Astrocyte (in vitro differentiated cells and primary cell): ENCODE data around the gene FDX2. TPM values are rescaled to one million over a fixed set of nuclear protein-coding genes. Genes with fewer than 3 reads are reported as not detected.

ENCODE experiments used
- DNase-seq: peaks from one replicate; pipeline ENCODE4 v3.0.0-alpha.2; 2010; ENCODE audit warnings: low read depth
- FAIRE-seq: peaks from 2 replicates; lab custom pipeline; 2011; peaks lifted over from hg19 to GRCh38; lab: Jason Lieb, UNC
- H2AFZ ChIP-seq: 2 replicates; pipeline ENCODE4 v1.6.0; 2012; ENCODE audit warnings: low read depth, low read length, inconsistent platforms
- H3K27ac ChIP-seq: 2 replicates; pipeline ENCODE4 v1.5.1; 2011; ENCODE audit warnings: low read depth, low read length, inconsistent platforms
- H3K27me3 ChIP-seq: 2 replicates; pipeline ENCODE4 v1.6.0; 2011; ENCODE audit warnings: low read length, inconsistent platforms; ENCODE audit not compliant: insufficient read depth
- H3K36me3 ChIP-seq: 2 replicates; pipeline ENCODE4 v1.5.1; 2011; ENCODE audit warnings: low read length, inconsistent platforms; ENCODE audit not compliant: insufficient read depth
- H3K4me1 ChIP-seq: 2 replicates; pipeline ENCODE4 v1.5.1; 2011; ENCODE audit warnings: low read length, inconsistent platforms; ENCODE audit not compliant: insufficient read depth
- H3K4me2 ChIP-seq: 2 replicates; pipeline ENCODE4 v1.6.0; 2012; ENCODE audit warnings: low read length, inconsistent platforms
- H3K4me3 ChIP-seq: 2 replicates; pipeline ENCODE4 v1.5.1; 2011; ENCODE audit warnings: low read depth, mild to moderate bottlenecking, low read length, inconsistent platforms; ENCODE audit not compliant: insufficient read depth
- H3K79me2 ChIP-seq: 2 replicates; pipeline ENCODE4 v1.6.0; 2012; ENCODE audit warnings: mild to moderate bottlenecking, low read length, inconsistent platforms; ENCODE audit not compliant: insufficient read depth
- H3K9ac ChIP-seq: 2 replicates; pipeline ENCODE4 v1.6.0; 2012; ENCODE audit warnings: mild to moderate bottlenecking, low read length, inconsistent platforms
- H3K9me3 ChIP-seq: 2 replicates; pipeline ENCODE4 v1.5.1; 2012; ENCODE audit warnings: low read depth, mild to moderate bottlenecking, low read length, inconsistent platforms; ENCODE audit not compliant: insufficient read depth
- H4K20me1 ChIP-seq: 2 replicates; pipeline ENCODE4 v1.6.0; 2012; ENCODE audit warnings: low read length, inconsistent platforms; ENCODE audit not compliant: insufficient read depth
- H3K27ac Mint-ChIP-seq: one replicate; pipeline ENCODE4 v1.8.0; 2021; ENCODE audit warnings: mild to moderate bottlenecking, mixed read lengths; ENCODE audit not compliant: unreplicated experiment
- H3K27me3 Mint-ChIP-seq: one replicate; pipeline ENCODE4 v1.8.0; 2021; ENCODE audit warnings: low read depth, mixed read lengths; ENCODE audit not compliant: unreplicated experiment
- H3K36me3 Mint-ChIP-seq: one replicate; pipeline ENCODE4 v1.8.0; 2021; ENCODE audit warnings: low read depth, mixed read lengths; ENCODE audit not compliant: unreplicated experiment
- H3K4me1 Mint-ChIP-seq: one replicate; pipeline ENCODE4 v1.8.0; 2021; ENCODE audit warnings: low read depth, mixed read lengths; ENCODE audit not compliant: unreplicated experiment
- H3K4me3 Mint-ChIP-seq: one replicate; pipeline ENCODE4 v1.8.0; 2021; ENCODE audit warnings: mild to moderate bottlenecking, moderate library complexity, mixed read lengths; ENCODE audit not compliant: unreplicated experiment
- H3K9me3 Mint-ChIP-seq: one replicate; pipeline ENCODE4 v1.8.0; 2021; ENCODE audit warnings: mild to moderate bottlenecking, mixed read lengths; ENCODE audit not compliant: unreplicated experiment
- CTCF ChIP-seq: IDR thresholded peaks from 2 replicates; pipeline ENCODE4 v1.5.1; 2011; ENCODE audit warnings: low read depth, mild to moderate bottlenecking, inconsistent platforms, low read length, moderate library complexity; ENCODE audit not compliant: insufficient read depth
- EZH2 ChIP-seq: IDR thresholded peaks from 2 replicates; pipeline ENCODE4 v1.6.1; 2012; ENCODE audit warnings: mild to moderate bottlenecking, low read length, inconsistent platforms; ENCODE audit not compliant: insufficient read depth
- total RNA-seq: library from RNA; stranded (reverse); gene quantifications from 2 replicates; pipeline ENCODE4 v1.2.1, GENCODE V29; 2021

FDX2 gene
- total RNA-seq, 1 donor from 2014 or later: 24.4 TPM

- no peak for FAIRE-seq
These were observed 27.7 kb upstream of the FDX2 start for GRCh38 chr19:10343495-10343894.

GRCh38 chr19:10339977-10340376 lies 24.2 kb upstream of the FDX2 start:
- H3K4me3 Mint-ChIP-seq: no peak overlapping the region
- peaks cover 3% of the 10 kb centered on the region for H3K4me1 ChIP-seq
- H3K27me3 Mint-ChIP-seq: peaks cover 11% of the 10 kb centered on the region
- H3K4me3 ChIP-seq: no peak overlapping the region
- TF ChIP-seq CTCF: no peak
- no peak for TF ChIP-seq EZH2
- DNase-seq (no peak), FAIRE-seq (no peak)
- no peaks in the 10 kb centered on the region for H3K9me3 Mint-ChIP-seq
- no peaks in the 10 kb centered on the region for H3K36me3 ChIP-seq
- H3K4me2 ChIP-seq: no peak overlapping the region
- H3K27ac ChIP-seq: no peak overlapping the region
- no peak overlapping the region for H3K27ac Mint-ChIP-seq
- no peaks in the 10 kb centered on the region for H3K4me1 Mint-ChIP-seq
- no peaks in the 10 kb centered on the region for H4K20me1 ChIP-seq
- no peaks in the 10 kb centered on the region for H3K27me3 ChIP-seq
- H3K9ac ChIP-seq: no peak overlapping the region
- no peak overlapping the region for H2AFZ ChIP-seq
- no peaks in the 10 kb centered on the region for H3K36me3 Mint-ChIP-seq
- H3K9me3 ChIP-seq: no peaks in the 10 kb centered on the region
- H3K79me2 ChIP-seq: no peaks in the 10 kb centered on the region

More at GRCh38 chr19:10343495-10343894, 27.7 kb upstream of the FDX2 start:
- peaks cover 9% of the 10 kb centered on the region for H3K27me3 Mint-ChIP-seq
- no peaks in the 10 kb centered on the region for H3K9me3 Mint-ChIP-seq
- Histone ChIP-seq H3K4me2 (no peak overlapping the region), H3K4me3 (no peak overlapping the region), H4K20me1 (no peaks in the 10 kb centered on the region), H3K27me3 (no peaks in the 10 kb centered on the region), H3K4me1 (peaks cover 3% of the 10 kb centered on the region), H2AFZ (no peak overlapping the region), H3K36me3 (no peaks in the 10 kb centered on the region), H3K79me2 (no peaks in the 10 kb centered on the region), H3K9me3 (no peaks in the 10 kb centered on the region), H3K9ac (no peak overlapping the region), H3K27ac (no peak overlapping the region)
- H3K4me3 Mint-ChIP-seq: no peak overlapping the region
- H3K4me1 Mint-ChIP-seq: no peaks in the 10 kb centered on the region
- no peaks in the 10 kb centered on the region for H3K36me3 Mint-ChIP-seq
- no peak overlapping the region for H3K27ac Mint-ChIP-seq
- no peak for DNase-seq
- TF ChIP-seq EZH2 (no peak), CTCF (no peak)

- Histone ChIP-seq H3K27me3 (no peaks in the 10 kb centered on the region), H3K4me2 (no peak within 1 kb of the TSS), H2AFZ (peak within 1 kb of the TSS; percentile 4), H3K27ac (no peak within 1 kb of the TSS), H3K9ac (no peak within 1 kb of the TSS), H3K4me1 (peaks cover 2% of the 10 kb centered on the region), H3K36me3 (no peaks in the 10 kb centered on the region), H4K20me1 (no peaks in the 10 kb centered on the region), H3K9me3 (no peaks in the 10 kb centered on the region), H3K4me3 (no peak within 1 kb of the TSS), H3K79me2 (no peaks in the 10 kb centered on the region)
- no peak for FAIRE-seq
- DNase-seq: no peak
- Mint-ChIP-seq H3K4me1 (no peaks in the 10 kb centered on the region), H3K36me3 (no peaks in the 10 kb centered on the region), H3K9me3 (no peaks in the 10 kb centered on the region), H3K4me3 (no peak within 1 kb of the TSS), H3K27me3 (peaks cover 11% of the 10 kb centered on the region), H3K27ac (peak within 1 kb of the TSS; percentile 20)
- TF ChIP-seq EZH2 (no peak), CTCF (no peak)
These were observed 23.7 kb upstream of the FDX2 start, which contains the start of gene ICAM3 for GRCh38 chr19:10339380-10339960. Gene ICAM3, minus strand, starts transcription at chr19:10339624. Its CDS starts 10 bp downstream, at chr19:10339614.
